ENCODE results near the gene SLC12A2. TPM values are rescaled to one million over a fixed set of nuclear protein-coding genes. Genes with fewer than 3 reads are reported as not detected.

SLC12A2 gene
- total RNA-seq, 1 experiment from 2014 or later = 41.2 TPM

- no peak overlapping the region for H3K27ac ChIP-seq (ENCODE audit: low read depth, low read length)
- peaks cover 3 to 15% of the 10 kb centered on the region in 2 experiments; a peak in 3 of 4 replicates for H3K36me3 ChIP-seq (ENCODE audit: control insufficient read depth in 1 of 2, insufficient read depth in 2 of 2, low read length in 2 of 2)
- ChIA-PET POLR2A (no interaction called here), RAD21 (ENCODE audit: low non-redundant PET in 1 of 2, low total read pairs in 2 of 2, uncharacterized antibody in 2 of 2, unreplicated experiment in 2 of 2) (no interaction called here), CTCF (interaction anchor here (1.2 kb wide), 1 partner anchor 14 kb away, joined by 4 read pairs; no protein-coding TSS in a partner anchor)
- no TSS peak for BruUV-seq (replicated peaks)
- no peaks in the 10 kb centered on the region for H3K9me2 ChIP-seq (ENCODE audit: insufficient read depth)
- no peak overlapping the region for H2AFZ ChIP-seq (ENCODE audit: low read depth, low read length, poor library complexity, severe bottlenecking)
- H3K27me3 ChIP-seq (ENCODE audit: insufficient read depth, low read length) = no peaks in the 10 kb centered on the region
- H3K4me2 ChIP-seq (ENCODE audit: low read length) = no peak overlapping the region
- H3K4me1 ChIP-seq (ENCODE audit: control insufficient read depth in 1 of 2, insufficient read depth in 2 of 2, low read length in 2 of 2) = no peaks in the 10 kb centered on the region
- no peak overlapping the region for H3K9ac ChIP-seq (ENCODE audit: low read length)
- H3K9me3 ChIP-seq (ENCODE audit: control insufficient read depth in 1 of 2, insufficient read depth in 1 of 2, low read depth in 1 of 2, low read length in 2 of 2) = no peaks in the 10 kb centered on the region
- H4K20me1 ChIP-seq (ENCODE audit: insufficient read depth) = no peaks in the 10 kb centered on the region
- no peak for ATAC-seq
- DNase-seq (ENCODE audit: low read depth, low spot score) = no peak
- H3K4me3 ChIP-seq (replicated peaks in 1 of 2; ENCODE audit: low read depth in 1 of 2, low read length in 2 of 2) = no peak overlapping the region
- TF ChIP-seq, protein P1, sequence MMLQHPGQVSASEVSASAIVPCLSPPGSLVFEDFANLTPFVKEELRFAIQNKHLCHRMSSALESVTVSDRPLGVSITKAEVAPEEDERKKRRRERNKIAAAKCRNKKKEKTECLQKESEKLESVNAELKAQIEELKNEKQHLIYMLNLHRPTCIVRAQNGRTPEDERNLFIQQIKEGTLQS (IDR thresholded peaks at IDR 0.05) = no peak
- TF ChIP-seq POLR2A (IDR thresholded peaks at IDR 0.05; ENCODE audit: borderline replicate concordance, extremely low read depth, insufficient read depth, insufficient read length) = no peak
- no peak for TF ChIP-seq EGR1 (IDR thresholded peaks at IDR 0.05; ENCODE audit: low read depth)
- no peak for TF ChIP-seq RAD21 (IDR thresholded peaks at IDR 0.05; ENCODE audit: low read depth)
- TF ChIP-seq ZNF274 (IDR thresholded peaks at IDR 0.05; ENCODE audit: low read depth, low read length) = no peak
- intact Hi-C loops (cut with micrococcal nuclease) = no loop called here
- no peaks in the 10 kb centered on the region for H3K79me2 ChIP-seq (ENCODE audit: insufficient read depth, low read length)
These were observed 72.2 kb downstream of the SLC12A2 start for GRCh38 chr5:128155776-128156175.

GRCh38 chr5:128156521-128156920 lies 73.0 kb downstream of the SLC12A2 start:
- Histone ChIP-seq H3K9ac (ENCODE audit: low read length) (no peak overlapping the region), H4K20me1 (ENCODE audit: insufficient read depth) (no peaks in the 10 kb centered on the region), H3K9me2 (ENCODE audit: insufficient read depth) (no peaks in the 10 kb centered on the region), H3K27me3 (ENCODE audit: insufficient read depth, low read length) (no peaks in the 10 kb centered on the region), H3K27ac (ENCODE audit: low read depth, low read length) (no peak overlapping the region), H3K79me2 (ENCODE audit: insufficient read depth, low read length) (no peaks in the 10 kb centered on the region), H3K4me3 (replicated peaks in 1 of 2; ENCODE audit: low read depth in 1 of 2, low read length in 2 of 2) (no peak overlapping the region), H3K9me3 (ENCODE audit: control insufficient read depth in 1 of 2, insufficient read depth in 1 of 2, low read depth in 1 of 2, low read length in 2 of 2) (no peaks in the 10 kb centered on the region), H3K4me2 (ENCODE audit: low read length) (no peak overlapping the region), H2AFZ (ENCODE audit: low read depth, low read length, poor library complexity, severe bottlenecking) (no peak overlapping the region), H3K36me3 (ENCODE audit: control insufficient read depth in 1 of 2, insufficient read depth in 2 of 2, low read length in 2 of 2) (peaks cover 3 to 15% of the 10 kb centered on the region in 2 experiments; a peak in 3 of 4 replicates), H3K4me1 (ENCODE audit: control insufficient read depth in 1 of 2, insufficient read depth in 2 of 2, low read length in 2 of 2) (no peaks in the 10 kb centered on the region)
- intact Hi-C loops (cut with micrococcal nuclease) = no loop called here
- CTCF ChIA-PET = interaction anchor here (1.2 kb wide), 1 partner anchor 14 kb away, joined by 4 read pairs; no protein-coding TSS in a partner anchor
- DNase-seq (ENCODE audit: low read depth, low spot score) = no peak
- BruUV-seq (replicated peaks) = no TSS peak
- POLR2A ChIA-PET = no interaction called here
- RAD21 ChIA-PET (ENCODE audit: low non-redundant PET in 1 of 2, low total read pairs in 2 of 2, uncharacterized antibody in 2 of 2, unreplicated experiment in 2 of 2) = no interaction called here
- ATAC-seq = no peak
- no peak for TF ChIP-seq RAD21 (IDR thresholded peaks at IDR 0.05; ENCODE audit: low read depth)

Measured in HCT116 (cell line).